H1 (cell line): Measurements from ENCODE around the gene ANKMY2. TPM values are rescaled to one million over a fixed set of nuclear protein-coding genes. Genes with fewer than 3 reads are reported as not detected.

Experiments used
- CTCF ChIA-PET: fragments of 300-600 bp; sonication (Branson Sonifier 250); formaldehyde crosslinking; loops from one replicate; lab custom pipeline; 2021; ENCODE audit not compliant: partially characterized antibody; lab: Charles Lee
- POLR2A ChIA-PET: fragments of 300-600 bp; sonication (Branson Sonifier 250); formaldehyde crosslinking; loops from one replicate; lab custom pipeline; 2021; ENCODE audit warnings: inconsistent platforms; ENCODE audit not compliant: partially characterized antibody; lab: Charles Lee
- DNase-seq, 2 experiments: peaks; one replicate each; pipeline versions ENCODE4 v3.0.0 to v3.0.0-alpha.2; 2010 to 2022; ENCODE audit warnings: low spot score in 2 of 2, low read depth in 1 of 2, mixed read lengths in 1 of 2
- FAIRE-seq: peaks from 2 replicates; lab custom pipeline; 2011; peaks lifted over from hg19 to GRCh38; lab: Jason Lieb, UNC
- H2AFZ ChIP-seq: 2 replicates; pipeline ENCODE4 v1.8.1; 2012; ENCODE audit warnings: low read length, inconsistent platforms
- H2AK5ac ChIP-seq: 2 replicates; pipeline ENCODE4 v1.6.1; 2013; ENCODE audit warnings: low read depth, low read length
- H2BK120ac ChIP-seq: replicated peaks from 2 replicates; pipeline ENCODE3; 2013; ENCODE audit warnings: low read depth, low read length, inconsistent platforms
- H2BK12ac ChIP-seq: 2 replicates; pipeline ENCODE4 v1.6.1; 2013; ENCODE audit warnings: low read depth, low read length
- H2BK15ac ChIP-seq: 2 replicates; pipeline ENCODE4 v1.6.1; 2013; ENCODE audit warnings: low read length
- H2BK20ac ChIP-seq: 2 replicates; pipeline ENCODE4 v1.6.1; 2013; ENCODE audit warnings: low read length
- H2BK5ac ChIP-seq: 2 replicates; pipeline ENCODE4 v1.6.1; 2013; ENCODE audit warnings: low read depth, low read length
- H3K14ac ChIP-seq: 2 replicates; pipeline ENCODE4 v1.6.1; 2013; ENCODE audit warnings: inconsistent platforms; ENCODE audit not compliant: insufficient read length
- H3K18ac ChIP-seq: 2 replicates; pipeline ENCODE4 v1.6.1; 2013; ENCODE audit warnings: low read length; ENCODE audit errors: extremely low read depth
- H3K23ac ChIP-seq: 2 replicates; pipeline ENCODE4 v1.6.1; 2013; ENCODE audit warnings: inconsistent platforms; ENCODE audit not compliant: insufficient read length
- H3K23me2 ChIP-seq: 2 replicates; pipeline ENCODE4 v1.6.1; 2013; ENCODE audit warnings: low read depth, low read length
- H3K27ac ChIP-seq: 2 replicates; pipeline ENCODE4 v1.6.1; 2011; ENCODE audit warnings: low read depth, low read length, inconsistent platforms
- H3K27me3 ChIP-seq, 4 experiments: replicated peaks in 1 of 4; 1 replicate in 1 of 4; 2 replicates in 3 of 4; pipeline versions ENCODE4 v1.6.1 to v1.8.1; 2011 to 2013; ENCODE audit warnings: low read length in 3 of 4, mild to moderate bottlenecking in 3 of 4, inconsistent platforms in 2 of 4, mixed read lengths in 2 of 4, moderate library complexity in 1 of 4; ENCODE audit not compliant: control insufficient read depth in 3 of 4, insufficient read depth in 3 of 4; ENCODE audit errors: extremely low read depth in 1 of 4
- H3K36me3 ChIP-seq, 4 experiments: 2 replicates each; pipeline versions ENCODE4 v1.6.1 to v1.8.1; 2011 to 2013; ENCODE audit warnings: mild to moderate bottlenecking in 4 of 4, low read length in 3 of 4, moderate library complexity in 2 of 4, control low read depth in 1 of 4, inconsistent platforms in 1 of 4; ENCODE audit not compliant: insufficient read depth in 4 of 4, control insufficient read depth in 2 of 4
- H3K4ac ChIP-seq: replicated peaks from 2 replicates; pipeline ENCODE3; 2013; ENCODE audit warnings: low read length, low read depth, mixed read lengths, inconsistent platforms; ENCODE audit not compliant: insufficient read length
- H3K4me1 ChIP-seq, 4 experiments: replicated peaks in 1 of 4; 1 replicate in 1 of 4; 2 replicates in 3 of 4; pipeline versions ENCODE4 v1.6.1 to v1.8.1; 2011 to 2013; ENCODE audit warnings: low read length in 3 of 4, inconsistent platforms in 2 of 4, mixed read lengths in 1 of 4; ENCODE audit not compliant: insufficient read depth in 4 of 4, control insufficient read depth in 3 of 4
- H3K4me2 ChIP-seq, 2 experiments: 2 replicates each; pipeline versions ENCODE4 v1.6.1 to v1.8.1; 2011 to 2013; ENCODE audit warnings: low read depth in 2 of 2, low read length in 2 of 2, control low read depth in 1 of 2, inconsistent platforms in 1 of 2, mild to moderate bottlenecking in 1 of 2; ENCODE audit not compliant: insufficient read depth in 1 of 2
- H3K4me3 ChIP-seq, 4 experiments: fragments of 200-600, 300-600 bp in 1 of 4; sonication (generic), shearing (Covaris generic), sonication (Bioruptor Twin) in 1 of 4; 2 replicates each; pipeline versions ENCODE4 v1.5.1 to v1.8.1; 2011 to 2016; ENCODE audit warnings: low read length in 4 of 4, low read depth in 3 of 4, control low read depth in 2 of 4, inconsistent platforms in 2 of 4, mild to moderate bottlenecking in 2 of 4, mixed read lengths in 1 of 4, moderate library complexity in 1 of 4; ENCODE audit not compliant: insufficient read depth in 2 of 4; ENCODE audit errors: extremely low read depth in 1 of 4
- H3K56ac ChIP-seq: replicated peaks from 2 replicates; pipeline ENCODE3; 2013; ENCODE audit warnings: low read depth, mild to moderate bottlenecking, mixed read lengths, low read length, inconsistent platforms; ENCODE audit not compliant: insufficient read length
- H3K79me1 ChIP-seq: 2 replicates; pipeline ENCODE4 v1.6.1; 2013; ENCODE audit warnings: low read depth, low read length, control low read depth
- H3K79me2 ChIP-seq, 2 experiments: 2 replicates each; pipeline versions ENCODE4 v1.6.1 to v1.8.1; 2012 to 2013; ENCODE audit warnings: low read length in 2 of 2, mild to moderate bottlenecking in 2 of 2, inconsistent platforms in 1 of 2; ENCODE audit not compliant: insufficient read depth in 2 of 2, control insufficient read depth in 1 of 2
- H3K9ac ChIP-seq, 4 experiments: replicated peaks in 1 of 4; 1 replicate in 1 of 4; 2 replicates in 3 of 4; pipeline versions ENCODE4 v1.6.1 to v1.8.1; 2011 to 2013; ENCODE audit warnings: low read depth in 3 of 4, low read length in 3 of 4, control low read depth in 2 of 4, mild to moderate bottlenecking in 2 of 4, moderate library complexity in 2 of 4, inconsistent platforms in 1 of 4; ENCODE audit errors: extremely low read depth in 1 of 4
- H3K9me3 ChIP-seq, 2 experiments: 2 replicates each; pipeline versions ENCODE4 v1.6.1 to v1.8.1; 2012 to 2013; ENCODE audit warnings: mild to moderate bottlenecking in 2 of 2, moderate library complexity in 2 of 2, control low read depth in 1 of 2, inconsistent platforms in 1 of 2, low read depth in 1 of 2, low read length in 1 of 2, mixed read lengths in 1 of 2; ENCODE audit not compliant: insufficient read depth in 2 of 2
- H4K20me1 ChIP-seq, 2 experiments: replicated peaks in 1 of 2; 2 replicates each; pipeline versions ENCODE3 to v1.8.1; 2011 to 2013; ENCODE audit warnings: inconsistent platforms in 2 of 2, low read length in 2 of 2, mild to moderate bottlenecking in 1 of 2; ENCODE audit not compliant: insufficient read depth in 2 of 2, control insufficient read depth in 1 of 2
- H4K5ac ChIP-seq: 2 replicates; pipeline ENCODE4 v1.6.1; 2013; ENCODE audit warnings: low read length, low read depth, mixed read lengths, inconsistent platforms; ENCODE audit not compliant: insufficient read length
- H4K8ac ChIP-seq: 2 replicates; pipeline ENCODE4 v1.8.0; 2013; ENCODE audit warnings: mild to moderate bottlenecking, moderate library complexity, low read length, inconsistent platforms; ENCODE audit not compliant: insufficient read depth; ENCODE audit errors: extremely low read depth
- H4K91ac ChIP-seq: replicated peaks from 2 replicates; pipeline ENCODE3; 2013; ENCODE audit warnings: low read length, mixed read lengths, inconsistent platforms; ENCODE audit not compliant: insufficient read length
- CBX8 ChIP-seq: fragments of 300-800, 300-1000 bp; sonication (generic); IDR thresholded peaks from 2 replicates; pipeline ENCODE4 v1.7.1; 2016; ENCODE audit warnings: low read depth, low read length, borderline replicate concordance
- CEBPB ChIP-seq: IDR thresholded peaks from 2 replicates; pipeline ENCODE4 v1.6.1; 2012; ENCODE audit warnings: low read depth, low read length
- CHD1 ChIP-seq: IDR thresholded peaks from 2 replicates; pipeline ENCODE4 v1.6.1; 2012; ENCODE audit warnings: low read depth, low read length, improper control_type of control experiment
- CTCF ChIP-seq, 3 experiments: IDR thresholded peaks; 1 replicate in 2 of 3; 2 replicates in 1 of 3; pipeline versions ENCODE4 v1.5.1 to v1.6.1; 2011; ENCODE audit warnings: low read length in 3 of 3, mild to moderate bottlenecking in 3 of 3, inconsistent platforms in 2 of 3, low read depth in 1 of 3, moderate library complexity in 1 of 3; ENCODE audit not compliant: insufficient read depth in 1 of 3; ENCODE audit errors: control extremely low read depth in 1 of 3
- HDAC6 ChIP-seq: IDR thresholded peaks from one replicate; pipeline ENCODE4 v1.7.1; 2012; ENCODE audit warnings: low read depth, mild to moderate bottlenecking, inconsistent platforms, low read length, moderate library complexity
- POLR2AphosphoS5 ChIP-seq: IDR thresholded peaks from 2 replicates; pipeline ENCODE4 v1.6.1; 2011; ENCODE audit warnings: low read depth, low read length
- RFX5 ChIP-seq: IDR thresholded peaks from 2 replicates; pipeline ENCODE4 v1.6.1; 2011; ENCODE audit warnings: low read depth, low read length, improper control_type of control experiment, borderline replicate concordance
- SUZ12 ChIP-seq: fragments of 200-600 bp; sonication (generic); IDR thresholded peaks from 2 replicates; pipeline ENCODE4 v1.6.1; 2012; ENCODE audit warnings: mild to moderate bottlenecking, inconsistent platforms, low read length, moderate library complexity, mixed read lengths
- TBP ChIP-seq: IDR thresholded peaks from 2 replicates; pipeline ENCODE4 v1.6.1; 2011; ENCODE audit warnings: low read depth, low read length, improper control_type of control experiment
- YY1 ChIP-seq: IDR thresholded peaks from 2 replicates; pipeline ENCODE4 v1.6.1; 2011; ENCODE audit warnings: low read depth, mild to moderate bottlenecking, low read length
- ZNF274 ChIP-seq: IDR thresholded peaks from 2 replicates; pipeline ENCODE4 v1.7.0; 2012; ENCODE audit warnings: low read length, borderline replicate concordance; ENCODE audit errors: extremely low read depth
- WGBS, 2 experiments: shearing (Covaris generic) in 1 of 2; methylation state at CpG; one replicate each; pipeline versions ENCODE4 v1.1.6 to v1.1.7; 2013 to 2015; ENCODE audit warnings: low lambda C conversion rate in 2 of 2, mixed read lengths in 2 of 2, inconsistent platforms in 1 of 2, low coverage in 1 of 2, missing lambda C conversion rate in 1 of 2; ENCODE audit not compliant: insufficient replicate concordance in 2 of 2, insufficient coverage in 1 of 2, insufficient read length in 1 of 2; ENCODE audit errors: extremely low coverage in 1 of 2, missing lambda C conversion rate in 1 of 2; 5-methylcytosine and 5-hydroxymethylcytosine counted together
- polyA plus RNA-seq, 7 experiments: library from polyadenylated mRNA; depleted of rRNA in 3 of 7; stranded (reverse) in 5 of 7; unstranded in 2 of 7; fragments of >200 nt in 5 of 7; fragments of 200-250 nt in 2 of 7; gene quantifications; 1 replicate in 5 of 7; 2 replicates in 1 of 7; 4 replicates in 1 of 7; pipeline versions ENCODE4 v1.2.1 to v1.2.3, GENCODE V29; 2011 to 2013; ENCODE audit warnings: missing spikeins in 2 of 7, mixed read lengths in 2 of 7
- total RNA-seq: library from RNA; stranded (reverse); fragmentation: NEBNext Ultra II Directional; extraction: Animal tissue kit (Norgen Biotek cat#: 25700); gene quantifications from 2 replicates; pipeline ENCODE4 v1.2.1, GENCODE V29; 2021
- TF ChIP-seq, protein P1 (sequence below): IDR thresholded peaks from 2 replicates; pipeline ENCODE4 v1.6.1; 2012; ENCODE audit warnings: inconsistent platforms

ANKMY2 gene
- total and polyA plus RNA-seq, 2 of the 8 experiments (the other 6 are each of a cell fraction or from before 2014, with no cell fraction given): 5.2 to 9.3 TPM

DNA sequence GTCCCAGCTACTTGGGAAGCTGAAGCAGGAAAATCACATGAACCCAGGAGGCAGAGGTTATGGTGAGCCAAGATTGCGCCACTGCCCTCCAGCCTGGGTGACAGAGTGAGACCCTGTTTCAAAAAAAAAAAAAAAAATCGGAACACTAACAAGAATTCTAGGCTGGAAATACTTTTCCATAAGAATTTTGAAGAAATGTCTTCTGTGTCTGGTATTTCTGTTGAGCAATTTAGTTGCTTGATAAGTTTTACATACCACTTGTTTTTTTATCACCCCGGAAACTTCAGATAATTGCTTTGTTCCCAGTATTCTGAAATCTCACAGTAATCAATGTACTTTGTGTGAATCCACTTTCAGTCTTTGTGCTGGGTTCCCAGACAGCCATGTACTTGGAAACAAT is 26.3 kb upstream of the ANKMY2 start:
- Histone ChIP-seq H2BK5ac (no peak overlapping the region), H3K79me1 (0 out of 2 replicates have a peak, but pooled peaks cover 2% of the 10 kb centered on the region), H2AFZ (no peak overlapping the region), H4K5ac (no peak overlapping the region), H2BK120ac (no peak overlapping the region), H3K27ac (no peak overlapping the region), H2BK15ac (no peak overlapping the region), H3K79me2 (peaks cover 0 to 48% of the 10 kb centered on the region in 2 experiments; a peak in 2 of 4 replicates), H2BK20ac (no peak overlapping the region), H4K8ac (no peak overlapping the region), H3K9ac (no peak overlapping the region), H3K18ac (no peak overlapping the region), H3K23me2 (no peaks in the 10 kb centered on the region), H4K91ac (no peak overlapping the region), H3K36me3 (peaks cover 0 to 24% (median 1%) of the 10 kb centered on the region in 4 experiments; a peak in 5 of 8 replicates), H2BK12ac (no peak overlapping the region), H4K20me1 (peaks cover 0 to 2% of the 10 kb centered on the region in 2 experiments), H2AK5ac (no peak overlapping the region), H3K14ac (no peak overlapping the region), H3K4me3 (no peak overlapping the region), H3K56ac (no peak overlapping the region), H3K27me3 (no peaks in the 10 kb centered on the region), H3K9me3 (no peaks in the 10 kb centered on the region), H3K23ac (no peak overlapping the region), H3K4me2 (no peak overlapping the region), H3K4ac (no peak overlapping the region), H3K4me1 (peaks cover 0 to 13% (median 5%) of the 10 kb centered on the region in 4 experiments; a peak in 4 of 7 replicates)
- FAIRE-seq (no peak), DNase-seq (no peak)
- ChIA-PET POLR2A (interaction anchor here (1.3 kb wide), 1 partner anchor 25 kb away, joined by 6 read pairs; the partner anchor contains the start of genes ANKMY2 and BZW2), CTCF (interaction anchor here (1.2 kb wide), 1 partner anchor 9 kb away, joined by 3 read pairs; no protein-coding TSS in a partner anchor)
- 96% methylated on average over 3 of the region's 3 CpGs; no CpG with 5 or more reads in 1 of the 2 experiments for WGBS, 2 experiments
- TF ChIP-seq HDAC6 (no peak), ZNF274 (no peak), CEBPB (no peak), YY1 (no peak), POLR2AphosphoS5 (no peak), TBP (no peak), CHD1 (no peak), SUZ12 (no peak), CTCF (IDR thresholded peaks at IDR 0.05; ENCODE audit: control extremely low read depth in 1 of 3, insufficient read depth in 1 of 3, low read depth in 1 of 3, low read length in 3 of 3) (no peak), RFX5 (no peak), CBX8 (no peak)
- TF ChIP-seq, protein P1, sequence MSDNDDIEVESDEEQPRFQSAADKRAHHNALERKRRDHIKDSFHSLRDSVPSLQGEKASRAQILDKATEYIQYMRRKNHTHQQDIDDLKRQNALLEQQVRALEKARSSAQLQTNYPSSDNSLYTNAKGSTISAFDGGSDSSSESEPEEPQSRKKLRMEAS: no peak
